ENCODE measurements around the gene IFFO2. TPM values are rescaled to one million over a fixed set of nuclear protein-coding genes. Genes with fewer than 3 reads are reported as not detected.

IFFO2 gene
- total and polyA plus RNA-seq, 2 donors = 5.1 to 22.6 TPM

DNA sequence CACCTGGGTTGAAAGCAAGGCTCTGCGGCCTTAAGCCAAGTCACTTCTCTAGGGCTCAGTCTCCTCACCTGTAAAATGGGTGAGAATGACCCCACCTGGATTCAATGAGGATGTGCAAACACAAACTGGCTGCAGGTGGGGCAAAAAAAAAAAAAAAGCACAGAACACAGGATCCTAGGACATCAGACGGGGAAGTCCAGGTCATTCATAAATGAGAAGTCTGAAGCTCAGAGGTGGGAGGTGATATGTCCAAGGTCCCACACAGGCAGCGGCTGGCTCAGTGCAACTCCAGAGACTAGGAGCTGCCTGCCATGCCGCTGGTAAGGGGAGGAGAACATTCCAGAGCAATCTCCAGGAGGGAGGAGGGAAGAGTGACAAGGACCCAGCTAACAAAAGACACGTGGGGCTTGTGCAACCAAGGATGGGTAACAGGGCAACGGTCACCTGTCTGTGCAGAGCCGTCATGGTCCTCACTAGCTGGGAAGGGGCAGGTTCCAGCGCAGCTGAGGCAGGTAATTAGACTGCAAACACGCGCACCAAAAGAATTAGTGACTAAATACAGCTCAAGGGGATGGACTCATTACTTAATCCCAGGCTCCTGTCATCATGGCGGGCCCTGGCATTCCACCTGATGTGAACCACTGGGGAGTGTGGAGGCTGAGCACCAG lies 19.5 kb downstream of the IFFO2 start:
- H3K4me1 ChIP-seq (ENCODE audit: control insufficient read depth in 2 of 2, insufficient read depth in 2 of 2, low read length in 2 of 2) = peaks cover 11 to 49% of the 10 kb centered on the region in 2 donors
- WGBS = 96% methylated on average over 11 of the region's 11 CpGs
- no peaks in the 10 kb centered on the region for H3K27me3 ChIP-seq (ENCODE audit: control insufficient read depth in 2 of 2, insufficient read depth in 1 of 2, low read length in 1 of 2)
- no peaks in the 10 kb centered on the region for H3K36me3 ChIP-seq (ENCODE audit: control insufficient read depth in 2 of 2, insufficient read depth in 2 of 2, low read length in 1 of 2)
- DNase-seq (ENCODE audit: low read depth in 6 of 9, low spot score in 9 of 9) = no peak
- no peaks in the 10 kb centered on the region for H3K9me3 ChIP-seq (ENCODE audit: control insufficient read depth in 2 of 2, insufficient read depth in 1 of 2, low read length in 1 of 2)
- no peak overlapping the region for H3K27ac ChIP-seq (ENCODE audit: low read depth in 1 of 2, low read length in 1 of 2)
- no peak overlapping the region for H3K4me3 ChIP-seq (ENCODE audit: low read length in 2 of 2)

DNA sequence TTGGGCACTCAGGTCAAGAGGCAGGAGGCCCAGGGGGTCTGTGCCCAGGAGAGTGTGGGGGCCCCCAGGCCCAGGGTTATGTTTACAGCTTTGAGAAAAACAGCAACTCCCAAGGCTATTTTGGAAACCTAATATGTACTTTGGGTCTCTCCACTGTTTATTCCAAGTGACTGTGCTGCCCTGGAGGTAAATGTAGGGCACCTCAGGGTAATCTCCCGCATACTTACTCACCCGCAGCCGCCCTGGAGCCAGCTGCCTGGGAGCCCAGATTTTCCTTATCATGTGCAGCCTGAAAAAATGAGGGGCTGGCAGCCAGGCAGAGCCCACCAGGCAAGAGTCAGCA lies 20.0 kb downstream of the IFFO2 start:
- H3K36me3 ChIP-seq (ENCODE audit: control insufficient read depth in 2 of 2, insufficient read depth in 2 of 2, low read length in 1 of 2) = no peaks in the 10 kb centered on the region
- no peak overlapping the region for H3K27ac ChIP-seq (ENCODE audit: low read depth in 1 of 2, low read length in 1 of 2)
- H3K4me3 ChIP-seq (ENCODE audit: low read length in 2 of 2) = no peak overlapping the region
- H3K4me1 ChIP-seq (ENCODE audit: control insufficient read depth in 2 of 2, insufficient read depth in 2 of 2, low read length in 2 of 2) = peaks cover 11 to 49% of the 10 kb centered on the region in 2 donors
- no peak for DNase-seq (ENCODE audit: low read depth in 6 of 9, low spot score in 9 of 9)
- 99% methylated on average over 3 of the region's 3 CpGs for WGBS
- H3K27me3 ChIP-seq (ENCODE audit: control insufficient read depth in 2 of 2, insufficient read depth in 1 of 2, low read length in 1 of 2) = no peaks in the 10 kb centered on the region
- H3K9me3 ChIP-seq (ENCODE audit: control insufficient read depth in 2 of 2, insufficient read depth in 1 of 2, low read length in 1 of 2) = no peaks in the 10 kb centered on the region

DNA sequence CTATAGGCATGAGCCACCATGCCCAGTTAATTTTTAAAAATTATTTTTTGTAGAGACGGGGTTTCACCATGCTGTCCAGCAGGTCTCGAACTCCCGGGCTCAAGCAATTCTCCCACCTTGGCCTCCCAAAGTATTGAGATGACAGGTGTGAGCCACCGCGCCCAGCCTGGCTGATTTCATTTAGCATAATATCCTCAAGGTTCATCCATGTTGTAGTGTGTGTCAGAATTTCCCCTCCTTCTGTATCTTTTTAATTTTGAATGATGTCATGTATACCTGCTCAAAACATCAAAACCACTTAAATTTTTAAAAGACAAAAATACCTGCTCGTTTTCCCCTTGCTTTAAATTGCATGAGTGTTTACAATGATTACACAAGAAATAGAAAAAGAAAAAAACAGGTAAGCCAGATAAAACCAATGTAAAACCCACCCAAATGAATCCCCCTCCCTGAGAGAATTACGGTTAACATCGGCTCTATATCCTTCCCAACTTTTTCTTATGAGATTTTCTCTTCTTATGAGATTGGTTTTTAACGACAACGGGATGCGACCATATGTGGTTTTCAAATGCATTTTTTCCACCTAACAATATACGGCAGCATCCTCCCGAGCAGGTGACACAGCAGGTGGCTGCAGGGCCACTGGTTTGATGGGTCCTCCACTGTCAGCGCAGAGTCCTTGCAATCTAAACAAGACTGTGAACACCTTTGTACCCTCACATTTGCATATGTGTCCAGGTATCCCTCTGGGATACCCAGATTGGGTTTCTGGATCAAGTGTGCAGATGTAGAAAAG lies 22.1 kb downstream of the IFFO2 start:
- Histone ChIP-seq H3K9me3 (ENCODE audit: control insufficient read depth in 2 of 2, insufficient read depth in 1 of 2, low read length in 1 of 2) (no peaks in the 10 kb centered on the region), H3K4me1 (ENCODE audit: control insufficient read depth in 2 of 2, insufficient read depth in 2 of 2, low read length in 2 of 2) (peaks cover 11 to 53% of the 10 kb centered on the region in 2 donors), H3K36me3 (ENCODE audit: control insufficient read depth in 2 of 2, insufficient read depth in 2 of 2, low read length in 1 of 2) (no peaks in the 10 kb centered on the region), H3K4me3 (ENCODE audit: low read length in 2 of 2) (no peak overlapping the region), H3K27me3 (ENCODE audit: control insufficient read depth in 2 of 2, insufficient read depth in 1 of 2, low read length in 1 of 2) (no peaks in the 10 kb centered on the region), H3K27ac (ENCODE audit: low read depth in 1 of 2, low read length in 1 of 2) (peak overlapping the region in 1 of 2 donors; percentile 65)
- peak in 2 of 9 donors; percentile 62 to 65 for DNase-seq (ENCODE audit: low read depth in 6 of 9, low spot score in 9 of 9)
- 61% methylated on average over 14 of the region's 14 CpGs for WGBS

DNA sequence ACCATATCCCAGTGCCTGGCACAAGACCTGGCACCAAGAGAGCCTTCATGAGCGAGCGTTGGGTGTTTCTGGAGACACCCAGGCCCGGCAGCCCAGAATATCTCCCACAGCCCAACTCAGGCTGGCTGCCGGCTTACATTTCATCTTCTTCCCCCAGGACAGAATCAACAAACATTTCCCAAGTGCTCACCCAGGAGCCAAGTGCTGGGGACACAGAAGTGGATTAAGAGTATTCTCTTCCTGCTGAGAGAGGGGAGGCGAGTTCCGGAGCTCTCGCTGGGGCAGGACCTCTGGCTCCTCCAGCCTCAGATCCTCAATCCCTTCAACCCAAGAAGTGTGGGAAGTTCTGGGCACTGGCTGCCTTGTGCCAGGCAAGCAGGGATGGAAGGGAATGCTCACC lies 23.6 kb downstream of the IFFO2 start:
- Histone ChIP-seq H3K4me3 (ENCODE audit: low read length in 2 of 2) (no peak overlapping the region), H3K4me1 (ENCODE audit: control insufficient read depth in 2 of 2, insufficient read depth in 2 of 2, low read length in 2 of 2) (peaks cover 18 to 65% of the 10 kb centered on the region in 2 donors), H3K36me3 (ENCODE audit: control insufficient read depth in 2 of 2, insufficient read depth in 2 of 2, low read length in 1 of 2) (no peaks in the 10 kb centered on the region), H3K27ac (ENCODE audit: low read depth in 1 of 2, low read length in 1 of 2) (no peak overlapping the region), H3K27me3 (ENCODE audit: control insufficient read depth in 2 of 2, insufficient read depth in 1 of 2, low read length in 1 of 2) (no peaks in the 10 kb centered on the region), H3K9me3 (ENCODE audit: control insufficient read depth in 2 of 2, insufficient read depth in 1 of 2, low read length in 1 of 2) (no peaks in the 10 kb centered on the region)
- DNase-seq (ENCODE audit: low read depth in 6 of 9, low spot score in 9 of 9) = no peak
- 91% methylated on average over 7 of the region's 7 CpGs for WGBS

DNA sequence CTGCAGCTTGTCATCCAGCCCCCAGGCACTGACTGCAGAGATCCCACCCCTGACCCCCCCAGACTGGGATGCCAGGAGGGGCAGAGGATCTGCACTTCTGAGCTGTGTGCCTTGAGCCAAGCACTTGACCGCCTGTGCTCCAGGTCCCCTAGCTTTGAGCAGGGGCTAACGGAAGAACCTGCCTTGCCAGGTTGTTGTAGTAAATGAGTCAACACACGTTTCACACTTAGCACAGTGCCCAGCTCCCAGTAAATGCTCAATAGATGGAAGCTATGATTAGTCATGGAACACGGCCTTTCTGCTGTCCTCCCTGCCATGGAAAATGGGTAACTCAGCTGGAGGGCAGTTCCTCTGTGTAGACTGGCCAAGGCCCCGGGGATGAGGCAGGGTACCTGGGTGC lies 24.1 kb downstream of the IFFO2 start:
- Histone ChIP-seq H3K4me3 (ENCODE audit: low read length in 2 of 2) (no peak overlapping the region), H3K27ac (ENCODE audit: low read depth in 1 of 2, low read length in 1 of 2) (no peak overlapping the region), H3K4me1 (ENCODE audit: control insufficient read depth in 2 of 2, insufficient read depth in 2 of 2, low read length in 2 of 2) (peaks cover 23 to 70% of the 10 kb centered on the region in 2 donors), H3K9me3 (ENCODE audit: control insufficient read depth in 2 of 2, insufficient read depth in 1 of 2, low read length in 1 of 2) (no peaks in the 10 kb centered on the region), H3K27me3 (ENCODE audit: control insufficient read depth in 2 of 2, insufficient read depth in 1 of 2, low read length in 1 of 2) (no peaks in the 10 kb centered on the region), H3K36me3 (ENCODE audit: control insufficient read depth in 2 of 2, insufficient read depth in 2 of 2, low read length in 1 of 2) (no peaks in the 10 kb centered on the region)
- DNase-seq (ENCODE audit: low read depth in 6 of 9, low spot score in 9 of 9) = no peak
- 91% methylated on average over 5 of the region's 5 CpGs for WGBS

DNA sequence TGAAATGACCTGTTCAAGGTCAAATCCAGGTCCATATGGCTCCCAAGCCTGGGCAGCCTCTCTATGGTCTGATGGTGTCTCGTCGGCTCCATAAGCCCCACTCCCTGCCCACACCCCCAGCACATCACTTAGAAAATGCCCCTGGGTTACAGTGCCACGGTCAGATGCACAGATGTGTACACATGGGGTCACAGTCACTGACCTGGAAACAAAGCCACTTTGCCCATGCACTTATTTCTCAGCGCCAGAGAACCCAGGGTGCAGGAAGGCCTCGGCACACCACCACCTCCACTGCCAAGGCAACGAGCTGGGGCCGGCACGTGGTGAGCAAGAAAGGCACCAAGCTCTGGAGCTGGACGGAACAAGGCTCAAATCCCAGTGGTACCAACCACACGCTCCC lies 24.7 kb downstream of the IFFO2 start:
- Histone ChIP-seq H3K27ac (ENCODE audit: low read depth in 1 of 2, low read length in 1 of 2) (no peak overlapping the region), H3K4me1 (ENCODE audit: control insufficient read depth in 2 of 2, insufficient read depth in 2 of 2, low read length in 2 of 2) (peaks cover 29 to 77% of the 10 kb centered on the region in 2 donors), H3K36me3 (ENCODE audit: control insufficient read depth in 2 of 2, insufficient read depth in 2 of 2, low read length in 1 of 2) (no peaks in the 10 kb centered on the region), H3K9me3 (ENCODE audit: control insufficient read depth in 2 of 2, insufficient read depth in 1 of 2, low read length in 1 of 2) (peaks cover 0 to 5% of the 10 kb centered on the region in 2 donors), H3K4me3 (ENCODE audit: low read length in 2 of 2) (no peak overlapping the region), H3K27me3 (ENCODE audit: control insufficient read depth in 2 of 2, insufficient read depth in 1 of 2, low read length in 1 of 2) (no peaks in the 10 kb centered on the region)
- 91% methylated on average over 10 of the region's 10 CpGs for WGBS
- no peak for DNase-seq (ENCODE audit: low read depth in 6 of 9, low spot score in 9 of 9)

DNA sequence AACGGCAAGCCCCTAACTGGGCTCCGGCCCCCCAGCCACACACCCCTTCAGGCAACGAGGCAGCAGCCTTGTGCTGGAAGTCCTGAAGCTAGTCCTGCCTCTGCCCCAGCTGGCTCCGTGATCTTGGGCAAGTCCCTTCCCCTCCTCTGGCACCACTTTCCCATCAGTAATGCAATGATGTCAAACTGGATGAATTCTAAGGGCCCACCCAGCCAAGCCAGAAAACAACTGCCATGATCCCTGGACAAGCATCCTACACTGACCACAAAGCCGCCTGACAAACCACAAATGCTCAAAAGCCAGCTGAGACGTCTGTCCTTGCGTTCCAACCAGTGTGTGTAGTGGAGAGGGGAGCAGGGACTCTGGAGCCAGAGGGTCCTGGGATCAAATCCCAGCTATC lies 26.8 kb downstream of the IFFO2 start:
- Histone ChIP-seq H3K36me3 (ENCODE audit: control insufficient read depth in 2 of 2, insufficient read depth in 2 of 2, low read length in 1 of 2) (no peaks in the 10 kb centered on the region), H3K9me3 (ENCODE audit: control insufficient read depth in 2 of 2, insufficient read depth in 1 of 2, low read length in 1 of 2) (peaks cover 0 to 10% of the 10 kb centered on the region in 2 donors), H3K27ac (ENCODE audit: low read depth in 1 of 2, low read length in 1 of 2) (no peak overlapping the region), H3K4me1 (ENCODE audit: control insufficient read depth in 2 of 2, insufficient read depth in 2 of 2, low read length in 2 of 2) (peaks cover 30 to 71% of the 10 kb centered on the region in 2 donors), H3K4me3 (ENCODE audit: low read length in 2 of 2) (no peak overlapping the region), H3K27me3 (ENCODE audit: control insufficient read depth in 2 of 2, insufficient read depth in 1 of 2, low read length in 1 of 2) (no peaks in the 10 kb centered on the region)
- no peak for DNase-seq (ENCODE audit: low read depth in 6 of 9, low spot score in 9 of 9)
- WGBS = 90% methylated on average over 7 of the region's 7 CpGs

DNA sequence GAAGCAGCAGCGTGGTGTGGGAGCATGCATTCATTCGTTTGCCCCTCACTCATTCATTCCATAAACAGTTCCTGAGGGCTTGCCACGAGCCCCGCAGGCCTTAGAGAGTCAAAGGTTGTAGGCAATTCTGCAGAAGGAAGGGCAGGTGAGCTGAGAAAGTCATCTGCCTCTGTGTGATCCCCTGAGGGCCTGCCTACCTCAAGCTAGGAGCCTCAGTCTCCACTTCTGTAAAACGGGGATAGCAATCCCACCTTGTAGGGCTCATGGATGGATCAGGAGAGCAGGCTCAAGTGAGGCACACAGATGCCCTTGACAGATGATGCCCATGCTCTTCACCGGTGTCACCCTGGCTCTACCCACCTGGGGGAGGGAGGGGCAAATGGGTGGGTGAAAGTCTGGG lies 27.5 kb downstream of the IFFO2 start:
- Histone ChIP-seq H3K4me1 (ENCODE audit: control insufficient read depth in 2 of 2, insufficient read depth in 2 of 2, low read length in 2 of 2) (peaks cover 34 to 73% of the 10 kb centered on the region in 2 donors), H3K4me3 (ENCODE audit: low read length in 2 of 2) (no peak overlapping the region), H3K27me3 (ENCODE audit: control insufficient read depth in 2 of 2, insufficient read depth in 1 of 2, low read length in 1 of 2) (no peaks in the 10 kb centered on the region), H3K36me3 (ENCODE audit: control insufficient read depth in 2 of 2, insufficient read depth in 2 of 2, low read length in 1 of 2) (no peaks in the 10 kb centered on the region), H3K27ac (ENCODE audit: low read depth in 1 of 2, low read length in 1 of 2) (no peak overlapping the region), H3K9me3 (ENCODE audit: control insufficient read depth in 2 of 2, insufficient read depth in 1 of 2, low read length in 1 of 2) (peaks cover 0 to 10% of the 10 kb centered on the region in 2 donors)
- 95% methylated on average over 6 of the region's 6 CpGs for WGBS
- no peak for DNase-seq (ENCODE audit: low read depth in 6 of 9, low spot score in 9 of 9)

DNA sequence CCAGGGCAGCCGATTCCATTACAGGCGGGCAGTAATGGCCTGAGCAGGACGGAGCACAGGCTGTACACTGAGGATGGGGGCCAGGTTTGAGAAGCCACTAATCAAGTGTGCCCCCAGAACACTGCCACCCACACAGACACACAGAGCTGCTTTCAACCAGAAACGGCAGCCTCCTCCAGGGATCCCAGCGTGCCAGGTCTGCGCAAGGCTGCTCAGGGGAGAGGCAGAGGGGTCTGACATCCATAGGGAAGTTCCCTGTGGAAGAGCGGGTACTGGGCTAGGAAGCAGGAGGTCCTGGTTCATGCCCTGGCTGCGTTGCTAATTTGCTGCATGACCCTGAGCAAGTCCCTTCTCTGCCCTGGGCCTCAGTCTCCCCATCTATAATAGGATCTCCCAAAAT lies 28.1 kb downstream of the IFFO2 start:
- WGBS = 71% methylated on average over 8 of the region's 8 CpGs
- Histone ChIP-seq H3K4me1 (ENCODE audit: control insufficient read depth in 2 of 2, insufficient read depth in 2 of 2, low read length in 2 of 2) (peaks cover 40 to 73% of the 10 kb centered on the region in 2 donors), H3K27me3 (ENCODE audit: control insufficient read depth in 2 of 2, insufficient read depth in 1 of 2, low read length in 1 of 2) (no peaks in the 10 kb centered on the region), H3K4me3 (ENCODE audit: low read length in 2 of 2) (no peak overlapping the region), H3K36me3 (ENCODE audit: control insufficient read depth in 2 of 2, insufficient read depth in 2 of 2, low read length in 1 of 2) (no peaks in the 10 kb centered on the region), H3K9me3 (ENCODE audit: control insufficient read depth in 2 of 2, insufficient read depth in 1 of 2, low read length in 1 of 2) (peaks cover 0 to 10% of the 10 kb centered on the region in 2 donors), H3K27ac (ENCODE audit: low read depth in 1 of 2, low read length in 1 of 2) (peak overlapping the region in 1 of 2 donors; percentile 99)
- DNase-seq (ENCODE audit: low read depth in 6 of 9, low spot score in 9 of 9) = no peak

Data from thymus (tissue), 11 donors.